ENCODE measurements around the gene CRBN. TPM values are rescaled to one million over a fixed set of nuclear protein-coding genes. Genes with fewer than 3 reads are reported as not detected.

CRBN gene
- total RNA-seq, 2 donors from 2014 or later: 35.3 to 36.8 TPM

GRCh38 chr3:3178498-3179328 is 778 bp downstream of the CRBN start:
- Histone ChIP-seq H3K27ac (ENCODE audit: low read depth, low read length) (no peak overlapping the region), H3K4me3 (ENCODE audit: low read length) (peak overlapping the region; percentile 89), H3K27me3 (ENCODE audit: control insufficient read depth, insufficient read depth, low read length, poor library complexity, severe bottlenecking) (peaks cover 35% of the 10 kb centered on the region), H3K4me1 (ENCODE audit: control insufficient read depth, insufficient read depth, low read length) (no peaks in the 10 kb centered on the region), H3K9me3 (ENCODE audit: control insufficient read depth, low read length) (no peaks in the 10 kb centered on the region), H3K36me3 (ENCODE audit: control insufficient read depth, insufficient read depth, low read length) (peaks cover 6% of the 10 kb centered on the region), H3K9ac (ENCODE audit: extremely low read depth, low read length, poor library complexity, severe bottlenecking) (peak overlapping the region; percentile 62)
- no peak for TF ChIP-seq CTCF (conservative IDR thresholded peaks at IDR 0.05)
- DNase-seq: no peak
- H3K9me3 Mint-ChIP-seq: no peaks in the 10 kb centered on the region
- peaks cover 8% of the 10 kb centered on the region for H3K4me1 Mint-ChIP-seq
- H3K36me3 Mint-ChIP-seq (ENCODE audit: low read depth): peaks cover 18% of the 10 kb centered on the region
- H3K27me3 Mint-ChIP-seq (ENCODE audit: insufficient read depth): peaks cover 34% of the 10 kb centered on the region
- peak overlapping the region; percentile 77 for H3K4me3 Mint-ChIP-seq
- H3K27ac Mint-ChIP-seq: peak overlapping the region; percentile 67
- 43 to 45% methylated on average over 16 of the region's 16 CpGs for WGBS, 2 experiments (ENCODE audit: insufficient coverage in 1 of 2, insufficient read length in 1 of 2)

DNA sequence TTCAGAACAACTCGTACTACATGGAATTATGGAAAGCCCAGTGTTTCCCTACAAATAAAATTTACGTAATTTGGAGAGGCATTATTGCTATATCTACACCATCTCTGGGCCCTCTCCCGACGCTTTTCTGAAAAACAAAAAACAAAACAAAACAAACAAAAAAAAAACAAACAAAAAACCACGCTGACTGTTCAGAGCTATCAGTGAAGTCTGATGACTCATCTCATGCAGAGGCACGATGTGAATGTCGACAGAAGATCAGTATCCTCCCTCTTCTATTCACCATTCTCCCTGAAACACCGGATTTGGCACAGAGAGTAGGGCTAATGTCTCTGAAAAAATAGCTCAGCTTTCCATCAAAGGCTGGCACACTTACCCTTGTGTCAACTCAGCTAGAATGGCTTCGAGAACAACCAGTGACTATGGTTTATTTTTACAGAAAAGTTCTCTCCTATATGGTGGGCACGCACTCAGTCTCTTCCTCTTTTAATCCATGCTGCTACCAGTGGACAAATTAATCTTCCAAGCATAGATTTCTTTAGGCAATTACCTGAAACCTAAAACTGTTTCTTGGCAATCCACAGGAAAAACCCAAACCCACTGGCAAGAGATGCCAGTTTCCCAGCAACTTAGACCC is 1.5 kb downstream of the CRBN start:
- TF ChIP-seq CTCF (conservative IDR thresholded peaks at IDR 0.05): no peak
- Mint-ChIP-seq H3K27ac (peak overlapping the region; percentile 67), H3K9me3 (no peaks in the 10 kb centered on the region), H3K27me3 (ENCODE audit: insufficient read depth) (peaks cover 27% of the 10 kb centered on the region), H3K36me3 (ENCODE audit: low read depth) (peaks cover 21% of the 10 kb centered on the region), H3K4me1 (peaks cover 8% of the 10 kb centered on the region), H3K4me3 (peak overlapping the region; percentile 77)
- DNase-seq: no peak
- Histone ChIP-seq H3K27me3 (ENCODE audit: control insufficient read depth, insufficient read depth, low read length, poor library complexity, severe bottlenecking) (peaks cover 27% of the 10 kb centered on the region), H3K36me3 (ENCODE audit: control insufficient read depth, insufficient read depth, low read length) (peaks cover 12% of the 10 kb centered on the region), H3K27ac (ENCODE audit: low read depth, low read length) (no peak overlapping the region), H3K4me1 (ENCODE audit: control insufficient read depth, insufficient read depth, low read length) (no peaks in the 10 kb centered on the region), H3K9ac (ENCODE audit: extremely low read depth, low read length, poor library complexity, severe bottlenecking) (no peak overlapping the region), H3K9me3 (ENCODE audit: control insufficient read depth, low read length) (no peaks in the 10 kb centered on the region), H3K4me3 (ENCODE audit: low read length) (peak overlapping the region; percentile 89)
- 78 to 95% methylated on average over 7 to 10 of the region's 10 CpGs for WGBS, 2 experiments (ENCODE audit: insufficient coverage in 1 of 2, insufficient read length in 1 of 2)

DNA sequence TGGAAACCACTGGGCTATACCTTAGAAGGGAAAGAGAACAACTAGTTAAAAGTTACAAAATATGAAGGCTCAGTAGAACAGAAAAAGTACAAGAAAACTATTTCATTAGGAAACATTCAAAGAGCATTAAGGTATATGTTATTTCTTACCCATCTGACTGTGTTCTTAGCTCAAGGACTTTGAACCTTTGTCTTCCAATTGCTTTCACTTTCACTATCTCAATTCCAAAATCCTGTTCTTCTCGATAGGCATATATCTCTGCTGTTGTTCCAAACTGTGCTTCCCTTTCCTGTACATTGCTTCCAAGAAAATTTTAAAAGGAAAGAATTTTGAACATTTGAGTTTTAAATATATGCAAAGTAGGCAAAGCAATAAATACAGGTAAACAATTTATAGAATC is 6.9 kb downstream of the CRBN start:
- Mint-ChIP-seq H3K36me3 (ENCODE audit: low read depth) (peaks cover 32% of the 10 kb centered on the region), H3K27ac (no peak overlapping the region), H3K4me1 (no peaks in the 10 kb centered on the region), H3K4me3 (no peak overlapping the region), H3K27me3 (ENCODE audit: insufficient read depth) (no peaks in the 10 kb centered on the region), H3K9me3 (no peaks in the 10 kb centered on the region)
- no peak overlapping the region for H3K4me3 ChIP-seq (ENCODE audit: low read length)
- no peaks in the 10 kb centered on the region for H3K27me3 ChIP-seq (ENCODE audit: control insufficient read depth, insufficient read depth, low read length, poor library complexity, severe bottlenecking)
- no peak overlapping the region for H3K9ac ChIP-seq (ENCODE audit: extremely low read depth, low read length, poor library complexity, severe bottlenecking)
- no peak for DNase-seq
- no peaks in the 10 kb centered on the region for H3K4me1 ChIP-seq (ENCODE audit: control insufficient read depth, insufficient read depth, low read length)
- TF ChIP-seq CTCF (conservative IDR thresholded peaks at IDR 0.05): no peak
- no peak overlapping the region for H3K27ac ChIP-seq (ENCODE audit: low read depth, low read length)
- H3K36me3 ChIP-seq (ENCODE audit: control insufficient read depth, insufficient read depth, low read length): peaks cover 54% of the 10 kb centered on the region
- 90% methylated on average over 1 of the region's 1 CpG; no CpG with 5 or more reads in 1 of the 2 experiments for WGBS, 2 experiments (ENCODE audit: insufficient coverage in 1 of 2, insufficient read length in 1 of 2)
- H3K9me3 ChIP-seq (ENCODE audit: control insufficient read depth, low read length): no peaks in the 10 kb centered on the region

Measured in endodermal cell (in vitro differentiated cells).